ENCODE measurements around the gene COPB1. TPM values are rescaled to one million over a fixed set of nuclear protein-coding genes. Genes with fewer than 3 reads are reported as not detected.

COPB1 gene
- total and polyA plus RNA-seq, 9 of the 15 experiments (the other 6 are each of a cell fraction or from before 2014, with no cell fraction given), result 64.7 to 188 (median 91.6) TPM

DNA sequence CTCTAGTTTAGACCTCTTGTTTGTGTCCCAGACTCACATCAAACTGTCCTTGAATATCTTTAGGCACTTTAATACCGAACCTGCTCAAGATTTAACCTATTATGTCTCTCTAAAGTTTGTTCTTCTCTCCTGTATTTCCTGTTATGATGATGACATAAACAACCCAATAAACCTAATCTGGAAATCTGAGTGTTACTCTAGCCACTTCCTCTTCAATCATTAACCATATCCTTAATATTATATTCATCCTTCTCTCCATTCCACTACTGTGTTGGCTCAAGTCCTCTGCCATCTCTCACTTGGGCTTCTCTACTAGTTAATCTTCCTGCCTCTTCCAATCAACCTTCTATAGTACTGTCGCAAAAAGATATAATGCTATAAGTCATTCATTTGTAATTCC lies 36.0 kb downstream of the COPB1 start:
- no peak overlapping the region for H3K4me2 ChIP-seq (ENCODE audit: insufficient read depth, low read length)
- FAIRE-seq, result no peak
- in situ Hi-C loops (cut with MboI), result no loop called here
- H3K79me2 ChIP-seq (ENCODE audit: control insufficient read depth, insufficient read depth, low read length), result no peaks in the 10 kb centered on the region
- TSS peak; percentile 7 for BruUV-seq (replicated peaks)
- H3K27ac ChIP-seq (ENCODE audit: extremely low read depth, low read depth, low read length), result no peak overlapping the region
- ChIA-PET CTCF (ENCODE audit: low intra/inter-chr PET ratio) (no interaction called here), POLR2A (no interaction called here)
- no peaks in the 10 kb centered on the region for H3K4me1 ChIP-seq (replicated peaks in 1 of 2; ENCODE audit: control insufficient read depth in 2 of 2, insufficient read depth in 2 of 2, low read length in 2 of 2)
- TF ChIP-seq MTA3 (IDR thresholded peaks at IDR 0.05; ENCODE audit: borderline replicate concordance) (no peak), KLF10 (CRISPR knock-in tag; IDR thresholded peaks at IDR 0.05) (no peak), NCOA6 (IDR thresholded peaks at IDR 0.05) (no peak)
- TF ChIP-seq, protein P1, sequence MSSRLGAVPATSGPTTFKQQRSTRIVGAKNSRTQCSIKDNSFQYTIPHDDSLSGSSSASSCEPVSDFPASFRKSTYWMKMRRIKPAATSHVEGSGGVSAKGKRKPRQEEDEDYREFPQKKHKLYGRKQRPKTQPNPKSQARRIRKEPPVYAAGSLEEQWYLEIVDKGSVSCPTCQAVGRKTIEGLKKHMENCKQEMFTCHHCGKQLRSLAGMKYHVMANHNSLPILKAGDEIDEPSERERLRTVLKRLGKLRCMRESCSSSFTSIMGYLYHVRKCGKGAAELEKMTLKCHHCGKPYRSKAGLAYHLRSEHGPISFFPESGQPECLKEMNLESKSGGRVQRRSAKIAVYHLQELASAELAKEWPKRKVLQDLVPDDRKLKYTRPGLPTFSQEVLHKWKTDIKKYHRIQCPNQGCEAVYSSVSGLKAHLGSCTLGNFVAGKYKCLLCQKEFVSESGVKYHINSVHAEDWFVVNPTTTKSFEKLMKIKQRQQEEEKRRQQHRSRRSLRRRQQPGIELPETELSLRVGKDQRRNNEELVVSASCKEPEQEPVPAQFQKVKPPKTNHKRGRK (tag; IDR thresholded peaks at IDR 0.05), result no peak
- TF ChIP-seq, protein P2, sequence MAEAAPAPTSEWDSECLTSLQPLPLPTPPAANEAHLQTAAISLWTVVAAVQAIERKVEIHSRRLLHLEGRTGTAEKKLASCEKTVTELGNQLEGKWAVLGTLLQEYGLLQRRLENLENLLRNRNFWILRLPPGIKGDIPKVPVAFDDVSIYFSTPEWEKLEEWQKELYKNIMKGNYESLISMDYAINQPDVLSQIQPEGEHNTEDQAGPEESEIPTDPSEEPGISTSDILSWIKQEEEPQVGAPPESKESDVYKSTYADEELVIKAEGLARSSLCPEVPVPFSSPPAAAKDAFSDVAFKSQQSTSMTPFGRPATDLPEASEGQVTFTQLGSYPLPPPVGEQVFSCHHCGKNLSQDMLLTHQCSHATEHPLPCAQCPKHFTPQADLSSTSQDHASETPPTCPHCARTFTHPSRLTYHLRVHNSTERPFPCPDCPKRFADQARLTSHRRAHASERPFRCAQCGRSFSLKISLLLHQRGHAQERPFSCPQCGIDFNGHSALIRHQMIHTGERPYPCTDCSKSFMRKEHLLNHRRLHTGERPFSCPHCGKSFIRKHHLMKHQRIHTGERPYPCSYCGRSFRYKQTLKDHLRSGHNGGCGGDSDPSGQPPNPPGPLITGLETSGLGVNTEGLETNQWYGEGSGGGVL (CRISPR knock-in tag; IDR thresholded peaks at IDR 0.05), result no peak
- H3K4me3 ChIP-seq, result no peak overlapping the region
- no peak for DNase-seq (ENCODE audit: extremely low read depth in 1 of 4, low spot score in 3 of 4)
- no peaks in the 10 kb centered on the region for H4K20me1 ChIP-seq (replicated peaks; ENCODE audit: control insufficient read depth, insufficient read depth, low read length)
- H3K9me1 ChIP-seq (ENCODE audit: control insufficient read depth, insufficient read depth, low read length), result no peaks in the 10 kb centered on the region
- no peak for ATAC-seq
- no peaks in the 10 kb centered on the region for H3K9me3 ChIP-seq (replicated peaks; ENCODE audit: control insufficient read depth, insufficient read depth, low read depth, low read length)
- H3K27me3 ChIP-seq (ENCODE audit: control insufficient read depth in 2 of 2, insufficient read depth in 2 of 2, low read length in 2 of 2), result no peaks in the 10 kb centered on the region
- H2AFZ ChIP-seq (ENCODE audit: low read depth, low read length), result no peak overlapping the region
- peaks cover 94% of the 10 kb centered on the region for H3K36me3 ChIP-seq (ENCODE audit: control insufficient read depth, insufficient read depth, low read length)
- WGBS (ENCODE audit: insufficient coverage, low coverage, missing lambda C conversion rate), result 97% methylated on average over 2 of the region's 2 CpGs
- H3K9ac ChIP-seq (ENCODE audit: insufficient read depth in 1 of 2, low read depth in 2 of 2, low read length in 2 of 2), result no peak overlapping the region
- intact Hi-C loops (cut with micrococcal nuclease), result no loop called here

Measured in K562 (cell line).